SH-SY5Y (cell line): Measurements from ENCODE around the gene SERPINA1.

Experiments used
- GATA2 ChIP-seq: IDR thresholded peaks from 2 replicates; pipeline ENCODE4 v1.6.1; 2011; ENCODE audit warnings: mild to moderate bottlenecking, low read depth, low read length
- GATA3 ChIP-seq: IDR thresholded peaks from 2 replicates; pipeline ENCODE4 v1.6.1; 2011; ENCODE audit warnings: low read depth, mild to moderate bottlenecking, low read length, moderate library complexity

- TF ChIP-seq GATA3, result no peak
- no peak for TF ChIP-seq GATA2
Observed at GRCh38 chr14:94382099-94382715, 6.2 kb downstream of the SERPINA1 start.
